Measurements from ENCODE around the gene AKAP17A. TPM values are rescaled to one million over a fixed set of nuclear protein-coding genes. Genes with fewer than 3 reads are reported as not detected.

Gene AKAP17A
- total and polyA plus RNA-seq, 2 of the 8 experiments (the other 6 are each of a cell fraction or from before 2014, with no cell fraction given): 14.0 to 41.2 TPM

DNA sequence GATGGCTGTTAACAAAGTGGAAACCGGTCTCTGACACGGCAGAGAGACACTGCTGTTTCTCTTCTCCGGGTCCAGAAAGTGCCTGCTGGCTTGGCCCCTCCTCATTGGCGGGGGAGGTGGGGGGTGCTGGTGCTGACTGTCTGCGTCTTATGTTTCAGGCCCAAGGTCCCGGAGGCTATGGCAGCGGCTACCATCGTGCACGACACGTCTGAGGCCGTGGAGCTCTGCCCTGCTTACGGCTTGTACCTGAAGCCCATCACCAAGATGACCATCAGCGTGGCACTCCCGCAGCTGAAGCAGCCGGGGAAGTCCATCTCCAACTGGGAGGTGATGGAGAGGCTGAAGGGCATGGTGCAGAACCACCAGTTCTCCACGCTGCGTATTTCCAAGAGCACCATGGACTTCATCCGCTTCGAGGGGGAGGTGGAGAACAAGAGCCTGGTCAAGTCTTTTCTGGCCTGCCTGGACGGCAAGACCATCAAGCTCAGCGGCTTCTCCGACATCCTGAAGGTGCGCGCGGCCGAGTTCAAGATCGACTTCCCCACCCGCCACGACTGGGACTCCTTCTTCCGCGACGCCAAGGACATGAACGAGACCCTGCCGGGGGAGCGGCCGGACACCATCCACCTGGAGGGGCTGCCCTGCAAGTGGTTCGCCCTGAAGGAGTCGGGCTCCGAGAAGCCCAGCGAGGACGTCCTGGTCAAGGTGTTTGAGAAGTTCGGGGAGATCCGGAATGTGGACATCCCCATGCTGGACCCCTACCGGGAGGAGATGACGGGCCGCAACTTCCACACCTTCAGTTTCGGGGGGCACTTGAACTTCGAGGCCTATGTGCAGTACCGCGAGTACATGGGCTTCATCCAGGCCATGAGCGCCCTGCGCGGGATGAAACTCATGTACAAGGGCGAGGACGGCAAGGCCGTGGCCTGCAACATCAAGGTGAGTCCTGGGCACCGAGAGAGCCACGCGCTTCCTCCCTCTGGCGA lies 2.2 kb downstream of the AKAP17A start:
- no peak for TF ChIP-seq MAFK (IDR thresholded peaks at IDR 0.05; ENCODE audit: low read depth, low read length)
- no peak overlapping the region for H2BK15ac ChIP-seq (ENCODE audit: low read length)
- no peak overlapping the region for H2BK120ac ChIP-seq (replicated peaks; ENCODE audit: low read depth, low read length)
- no peak overlapping the region for H3K23ac ChIP-seq (ENCODE audit: insufficient read length)
- peak overlapping the region in 1 of 2 experiments; percentile 93; a peak in 1 of 4 replicates for H3K4me2 ChIP-seq (ENCODE audit: insufficient read depth in 1 of 2, low read depth in 2 of 2, low read length in 2 of 2)
- no peak overlapping the region for H3K27ac ChIP-seq (ENCODE audit: low read depth, low read length)
- no peak overlapping the region for H2BK20ac ChIP-seq (ENCODE audit: low read length)
- FAIRE-seq (no peak), DNase-seq (ENCODE audit: low read depth in 1 of 2, low spot score in 2 of 2) (no peak)
- H3K18ac ChIP-seq (ENCODE audit: extremely low read depth, low read length): no peak overlapping the region
- no peak overlapping the region for H3K56ac ChIP-seq (replicated peaks; ENCODE audit: insufficient read length, low read depth, low read length)
- H4K5ac ChIP-seq (ENCODE audit: insufficient read length, low read depth, low read length): no peak overlapping the region
- no peak overlapping the region for H3K4ac ChIP-seq (replicated peaks; ENCODE audit: insufficient read length, low read depth, low read length)
- H2BK5ac ChIP-seq (ENCODE audit: low read depth, low read length): peak overlapping the region; percentile 35; the same call in 1 of the 2 replicates
- H3K4me1 ChIP-seq (replicated peaks in 1 of 4; ENCODE audit: control insufficient read depth in 3 of 4, insufficient read depth in 4 of 4, low read length in 3 of 4): peaks cover 0 to 8% (median 6%) of the 10 kb centered on the region in 4 experiments; a peak in 5 of 7 replicates
- H3K14ac ChIP-seq (ENCODE audit: insufficient read length): no peak overlapping the region
- peaks cover 15 to 59% of the 10 kb centered on the region in 2 experiments; a peak in 3 of 4 replicates for H3K79me2 ChIP-seq (ENCODE audit: control insufficient read depth in 1 of 2, insufficient read depth in 2 of 2, low read length in 2 of 2)
- H3K36me3 ChIP-seq (ENCODE audit: control insufficient read depth in 2 of 4, insufficient read depth in 4 of 4, low read length in 3 of 4): peaks cover 15 to 44% (median 34%) of the 10 kb centered on the region in 4 experiments
- H3K4me3 ChIP-seq (ENCODE audit: extremely low read depth in 1 of 4, insufficient read depth in 2 of 4, low read depth in 3 of 4, low read length in 4 of 4): peak overlapping the region in 1 of 4 experiments; percentile 98; a peak in 2 of 8 replicates
- no peak overlapping the region for H2AFZ ChIP-seq (ENCODE audit: low read length)
- no peak overlapping the region for H2BK12ac ChIP-seq (ENCODE audit: low read depth, low read length)
- peak overlapping the region; percentile 62; the same call in 1 of the 2 replicates for H4K8ac ChIP-seq (ENCODE audit: extremely low read depth, insufficient read depth, low read length)
- H3K9ac ChIP-seq (replicated peaks in 1 of 4; ENCODE audit: extremely low read depth in 1 of 4, low read depth in 3 of 4, low read length in 3 of 4): no peak overlapping the region
- peaks cover 5% of the 10 kb centered on the region; the same call in 1 of the 2 replicates for H3K23me2 ChIP-seq (ENCODE audit: low read depth, low read length)
- H2AK5ac ChIP-seq (ENCODE audit: low read depth, low read length): no peak overlapping the region
- H4K20me1 ChIP-seq (replicated peaks in 1 of 2; ENCODE audit: control insufficient read depth in 1 of 2, insufficient read depth in 2 of 2, low read length in 2 of 2): peaks cover 6 to 36% of the 10 kb centered on the region in 2 experiments
- no peaks in the 10 kb centered on the region for H3K9me3 ChIP-seq (ENCODE audit: insufficient read depth in 2 of 2, low read depth in 1 of 2, low read length in 1 of 2)
- 93% methylated on average over 60 of the region's 60 CpGs; no CpG with 5 or more reads in 1 of the 2 experiments for WGBS, 2 experiments (ENCODE audit: extremely low coverage in 1 of 2, insufficient coverage in 1 of 2, insufficient read length in 1 of 2, insufficient replicate concordance in 2 of 2, low coverage in 1 of 2, low lambda C conversion rate in 2 of 2, missing lambda C conversion rate in 1 of 2)
- CTCF ChIA-PET (ENCODE audit: partially characterized antibody): no interaction called here
- H3K79me1 ChIP-seq (ENCODE audit: low read depth, low read length): peaks cover 20% of the 10 kb centered on the region
- no peak overlapping the region for H4K91ac ChIP-seq (replicated peaks; ENCODE audit: insufficient read length, low read length)
- POLR2A ChIA-PET (ENCODE audit: partially characterized antibody): no interaction called here
- H3K27me3 ChIP-seq (replicated peaks in 1 of 4; ENCODE audit: control insufficient read depth in 3 of 4, extremely low read depth in 1 of 4, insufficient read depth in 3 of 4, low read length in 3 of 4): no peaks in the 10 kb centered on the region

All from H1 (cell line).